Glomerular visceral epithelial cell (primary cell): ENCODE measurements around the gene ADGRF1.
"Not testable (repeated sequence)": the region's sequence is repeated elsewhere in the genome, so short reads cannot be mapped to it uniquely, and the experiment has no call there.

ENCODE experiments used
- DNase-seq: peaks from one replicate; pipeline ENCODE4 v3.0.0-alpha.2; 2016; ENCODE audit errors: extremely low spot score

Gene ADGRF1

GRCh38 chr6:47061309-47062300 lies 19.5 kb upstream of the ADGRF1 start:
- DNase-seq: no peak

GRCh38 chr6:47059216-47059885 lies 17.2 kb upstream of the ADGRF1 start:
- DNase-seq: no peak

- peak; percentile 60 for DNase-seq
These were observed 15.9 kb upstream of the ADGRF1 start for GRCh38 chr6:47057830-47058540.

- DNase-seq: no peak
These were observed 14.7 kb upstream of the ADGRF1 start for GRCh38 chr6:47056832-47057231.

GRCh38 chr6:47054302-47054701 lies 12.2 kb upstream of the ADGRF1 start:
- DNase-seq: not testable (repeated sequence)

- no peak for DNase-seq
These were observed 6.5 kb upstream of the ADGRF1 start for GRCh38 chr6:47048638-47049037.

- DNase-seq: peak; percentile 81
These were observed 5.6 kb upstream of the ADGRF1 start for GRCh38 chr6:47047479-47048407.

- DNase-seq: no peak
These were observed 5.0 kb upstream of the ADGRF1 start for GRCh38 chr6:47047097-47047478.

- peak; percentile 64 for DNase-seq
These were observed 2.3 kb upstream of the ADGRF1 start for GRCh38 chr6:47044397-47044796.

GRCh38 chr6:47043286-47043685 lies 1.2 kb upstream of the ADGRF1 start:
- DNase-seq: no peak

- no peak for DNase-seq
These were observed 391 bp downstream of the ADGRF1 start for GRCh38 chr6:47041741-47042140.

- peak; percentile 98 for DNase-seq
These were observed 7.2 kb downstream of the ADGRF1 start for GRCh38 chr6:47034926-47035325.

GRCh38 chr6:47034421-47034820 lies 7.7 kb downstream of the ADGRF1 start:
- DNase-seq: peak; percentile 12

GRCh38 chr6:47032974-47033765 lies 9.0 kb downstream of the ADGRF1 start:
- DNase-seq: no peak

GRCh38 chr6:47031656-47032055 lies 10.5 kb downstream of the ADGRF1 start:
- DNase-seq: no peak

- no peak for DNase-seq
These were observed 12.1 kb downstream of the ADGRF1 start for GRCh38 chr6:47029865-47030561.

GRCh38 chr6:47028835-47029360 lies 13.2 kb downstream of the ADGRF1 start:
- DNase-seq: no peak

- DNase-seq: no peak
These were observed 14.8 kb downstream of the ADGRF1 start for GRCh38 chr6:47027315-47027714.

GRCh38 chr6:47026679-47027078 lies 15.5 kb downstream of the ADGRF1 start:
- no peak for DNase-seq
